Left ventricle myocardium inferior (tissue), 1 donor: Measurements from ENCODE around the gene NES. TPM values are rescaled to one million over a fixed set of nuclear protein-coding genes. Genes with fewer than 3 reads are reported as not detected.
A peak's percentile ranks its signal among the peaks of the same experiment; 100 is the strongest.

ENCODE experiments used
- DNase-seq: peaks from one replicate; pipeline ENCODE4 v3.0.0-alpha.2; 2020
- H3K27ac ChIP-seq: fragments of 200-600 bp; replicated peaks from 2 replicates; pipeline ENCODE4 v1.8.0; 2021
- H3K27me3 ChIP-seq: fragments of 200-600 bp; 2 replicates; pipeline ENCODE4 v1.8.0; 2021; ENCODE audit warnings: low read depth
- H3K36me3 ChIP-seq: fragments of 200-600 bp; 2 replicates; pipeline ENCODE4 v1.8.0; 2021
- H3K4me1 ChIP-seq: fragments of 200-600 bp; 2 replicates; pipeline ENCODE4 v1.8.0; 2021
- H3K4me3 ChIP-seq: fragments of 200-600 bp; 2 replicates; pipeline ENCODE4 v1.8.0; 2021; ENCODE audit warnings: mild to moderate bottlenecking, moderate library complexity
- H3K9me3 ChIP-seq: fragments of 200-600 bp; replicated peaks from 2 replicates; pipeline ENCODE4 v1.8.0; 2021
- intact Hi-C: fragments of 100-400 bp; cut with micrococcal nuclease; formaldehyde crosslinking; loops from one replicate; pipeline ENCODE4 v1.11.0; 2022
- total RNA-seq: library from RNA; stranded (reverse); fragmentation: NEBNext Ultra II Directional; extraction: Animal tissue kit (Norgen Biotek cat#: 25700); gene quantifications from one replicate; pipeline ENCODE4 v1.2.1, GENCODE V29; 2021
- TF ChIP-seq, protein P1 (sequence below): fragments of 200-600 bp; IDR thresholded peaks from 2 replicates; pipeline ENCODE4 v1.8.0; 2021; ENCODE audit warnings: antibody characterized with exemption, mild to moderate bottlenecking, borderline replicate concordance
- donor health status: DM: no; HTN: yes; CAD: no; lungs with severe emphysema.

The NES gene
- total RNA-seq, 1 donor from 2014 or later = 164 TPM

GRCh38 chr1:156623946-156624813, 53.0 kb downstream of the NES start:
- Histone ChIP-seq H3K4me1 (peaks cover 35% of the 10 kb centered on the region), H3K27ac (peak overlapping the region; percentile 79), H3K27me3 (peaks cover 69% of the 10 kb centered on the region), H3K36me3 (no peaks in the 10 kb centered on the region), H3K4me3 (peak overlapping the region; percentile 63), H3K9me3 (no peaks in the 10 kb centered on the region)
- intact Hi-C loops = no loop called here
- TF ChIP-seq, protein P1, sequence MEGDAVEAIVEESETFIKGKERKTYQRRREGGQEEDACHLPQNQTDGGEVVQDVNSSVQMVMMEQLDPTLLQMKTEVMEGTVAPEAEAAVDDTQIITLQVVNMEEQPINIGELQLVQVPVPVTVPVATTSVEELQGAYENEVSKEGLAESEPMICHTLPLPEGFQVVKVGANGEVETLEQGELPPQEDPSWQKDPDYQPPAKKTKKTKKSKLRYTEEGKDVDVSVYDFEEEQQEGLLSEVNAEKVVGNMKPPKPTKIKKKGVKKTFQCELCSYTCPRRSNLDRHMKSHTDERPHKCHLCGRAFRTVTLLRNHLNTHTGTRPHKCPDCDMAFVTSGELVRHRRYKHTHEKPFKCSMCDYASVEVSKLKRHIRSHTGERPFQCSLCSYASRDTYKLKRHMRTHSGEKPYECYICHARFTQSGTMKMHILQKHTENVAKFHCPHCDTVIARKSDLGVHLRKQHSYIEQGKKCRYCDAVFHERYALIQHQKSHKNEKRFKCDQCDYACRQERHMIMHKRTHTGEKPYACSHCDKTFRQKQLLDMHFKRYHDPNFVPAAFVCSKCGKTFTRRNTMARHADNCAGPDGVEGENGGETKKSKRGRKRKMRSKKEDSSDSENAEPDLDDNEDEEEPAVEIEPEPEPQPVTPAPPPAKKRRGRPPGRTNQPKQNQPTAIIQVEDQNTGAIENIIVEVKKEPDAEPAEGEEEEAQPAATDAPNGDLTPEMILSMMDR = peak; percentile 48
- DNase-seq = peak; percentile 60

GRCh38 chr1:156622581-156623297, 54.5 kb downstream of the NES start:
- no peak for DNase-seq
- H3K27me3 ChIP-seq = peaks cover 56% of the 10 kb centered on the region
- H3K9me3 ChIP-seq = no peaks in the 10 kb centered on the region
- no peak overlapping the region for H3K27ac ChIP-seq
- peaks cover 35% of the 10 kb centered on the region for H3K4me1 ChIP-seq
- intact Hi-C loops = no loop called here
- TF ChIP-seq, protein P1 = no peak
- no peaks in the 10 kb centered on the region for H3K36me3 ChIP-seq
- H3K4me3 ChIP-seq = no peak overlapping the region

DNA sequence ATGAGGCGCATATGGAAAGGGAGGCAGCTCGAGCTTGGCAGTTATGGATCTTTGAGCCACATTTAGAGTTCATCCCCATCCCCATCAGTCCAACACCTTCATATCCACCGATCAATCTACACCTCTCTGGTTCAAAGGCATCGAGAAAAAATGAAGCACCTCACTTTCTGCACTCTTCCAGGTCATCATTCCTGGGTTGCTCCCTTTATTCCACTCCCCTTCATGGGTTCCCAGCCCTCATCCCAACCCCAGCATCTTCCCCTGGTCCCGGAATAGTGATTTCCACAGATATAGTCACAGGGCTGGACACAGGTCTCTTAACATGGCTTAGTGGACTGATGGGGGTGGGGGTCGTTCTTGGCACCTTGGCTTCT, 57.6 kb downstream of the NES start:
- Histone ChIP-seq H3K9me3 (no peaks in the 10 kb centered on the region), H3K36me3 (no peaks in the 10 kb centered on the region), H3K27me3 (peaks cover 24% of the 10 kb centered on the region), H3K4me3 (no peak overlapping the region), H3K27ac (peak overlapping the region; percentile 27), H3K4me1 (peaks cover 39% of the 10 kb centered on the region)
- intact Hi-C loops = no loop called here
- TF ChIP-seq, protein P1 = no peak
- DNase-seq = no peak

GRCh38 chr1:156618853-156619581, 58.2 kb downstream of the NES start, which contains the start of gene HAPLN2:
TSS of gene HAPLN2 (plus strand) at chr1:156619415. CDS start at chr1:156623491, 4,076 bp downstream.
- peaks cover 19% of the 10 kb centered on the region for H3K27me3 ChIP-seq
- TF ChIP-seq, protein P1 = peak; percentile 44
- peak within 1 kb of the TSS; percentile 27 for H3K27ac ChIP-seq
- H3K4me1 ChIP-seq = peaks cover 37% of the 10 kb centered on the region
- no peak within 1 kb of the TSS for H3K4me3 ChIP-seq
- intact Hi-C loops = no loop called here
- no peak for DNase-seq
- no peaks in the 10 kb centered on the region for H3K36me3 ChIP-seq
- H3K9me3 ChIP-seq = no peaks in the 10 kb centered on the region

Other genes with a start within 250 kb of the NES start
- 96.8 TPM for gene MEF2D, start 176.6 kb downstream of the NES start, total RNA-seq
- gene IQGAP3, start 104.8 kb downstream of the NES start, total RNA-seq = 0.36 TPM
- gene TTC24, start 97.7 kb downstream of the NES start, total RNA-seq = not detected
- gene NAXE, start 85.6 kb downstream of the NES start, total RNA-seq = 102 TPM
- 15.1 TPM for gene GPATCH4, start 75.9 kb downstream of the NES start, total RNA-seq
- 1.2 TPM for gene HAPLN2, start 58.0 kb downstream of the NES start, total RNA-seq
- 0.05 TPM for gene BCAN, start 35.3 kb downstream of the NES start, total RNA-seq
- 0.60 TPM for gene CRABP2, start 28.2 kb upstream of the NES start, total RNA-seq
- gene METTL25B, start 51.1 kb upstream of the NES start, total RNA-seq = 18.1 TPM
- gene ISG20L2, start 51.4 kb upstream of the NES start, total RNA-seq = 11.5 TPM
- gene MRPL24, start 63.7 kb upstream of the NES start, total RNA-seq = 92.1 TPM
- 145 TPM for gene HDGF, start 74.3 kb upstream of the NES start, total RNA-seq
- gene PRCC, start 90.1 kb upstream of the NES start, total RNA-seq = 36.3 TPM
- 0.88 TPM for gene SH2D2A, start 139.4 kb upstream of the NES start, total RNA-seq
- gene INSRR, start 181.7 kb upstream of the NES start, total RNA-seq = 0.41 TPM
- gene NTRK1, start 183.5 kb upstream of the NES start, total RNA-seq = 1.0 TPM
- 7.1 TPM for gene PEAR1, start 216.3 kb upstream of the NES start, total RNA-seq
- gene LRRC71, start 243.2 kb upstream of the NES start, total RNA-seq = 0.27 TPM